ENCODE results near the gene SPATA6L.

Gene SPATA6L

DNA sequence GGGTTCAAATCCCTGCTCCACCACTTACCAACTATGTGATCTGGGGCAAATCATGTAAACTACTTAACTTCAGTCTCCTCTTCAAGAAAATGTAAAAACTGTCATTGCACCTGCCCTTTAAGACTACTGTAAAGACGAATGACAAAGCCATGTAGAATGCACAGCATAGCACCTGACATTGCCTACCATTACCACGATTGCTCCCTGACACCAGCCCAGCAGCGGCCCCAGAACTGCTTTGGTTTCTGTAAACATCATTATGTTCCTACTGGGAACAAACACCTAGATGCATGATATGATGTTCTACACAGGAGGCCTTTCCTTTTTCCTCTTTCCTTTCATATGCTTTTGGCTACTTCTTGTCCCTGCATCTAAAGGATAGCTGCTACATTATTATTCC is 27.3 kb downstream of the SPATA6L start:
- no peak for DNase-seq (ENCODE audit: extremely low read depth, low read depth)
- TF ChIP-seq, protein P1, sequence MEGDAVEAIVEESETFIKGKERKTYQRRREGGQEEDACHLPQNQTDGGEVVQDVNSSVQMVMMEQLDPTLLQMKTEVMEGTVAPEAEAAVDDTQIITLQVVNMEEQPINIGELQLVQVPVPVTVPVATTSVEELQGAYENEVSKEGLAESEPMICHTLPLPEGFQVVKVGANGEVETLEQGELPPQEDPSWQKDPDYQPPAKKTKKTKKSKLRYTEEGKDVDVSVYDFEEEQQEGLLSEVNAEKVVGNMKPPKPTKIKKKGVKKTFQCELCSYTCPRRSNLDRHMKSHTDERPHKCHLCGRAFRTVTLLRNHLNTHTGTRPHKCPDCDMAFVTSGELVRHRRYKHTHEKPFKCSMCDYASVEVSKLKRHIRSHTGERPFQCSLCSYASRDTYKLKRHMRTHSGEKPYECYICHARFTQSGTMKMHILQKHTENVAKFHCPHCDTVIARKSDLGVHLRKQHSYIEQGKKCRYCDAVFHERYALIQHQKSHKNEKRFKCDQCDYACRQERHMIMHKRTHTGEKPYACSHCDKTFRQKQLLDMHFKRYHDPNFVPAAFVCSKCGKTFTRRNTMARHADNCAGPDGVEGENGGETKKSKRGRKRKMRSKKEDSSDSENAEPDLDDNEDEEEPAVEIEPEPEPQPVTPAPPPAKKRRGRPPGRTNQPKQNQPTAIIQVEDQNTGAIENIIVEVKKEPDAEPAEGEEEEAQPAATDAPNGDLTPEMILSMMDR (IDR thresholded peaks at IDR 0.05; ENCODE audit: low read depth, low read length) = no peak

DNA sequence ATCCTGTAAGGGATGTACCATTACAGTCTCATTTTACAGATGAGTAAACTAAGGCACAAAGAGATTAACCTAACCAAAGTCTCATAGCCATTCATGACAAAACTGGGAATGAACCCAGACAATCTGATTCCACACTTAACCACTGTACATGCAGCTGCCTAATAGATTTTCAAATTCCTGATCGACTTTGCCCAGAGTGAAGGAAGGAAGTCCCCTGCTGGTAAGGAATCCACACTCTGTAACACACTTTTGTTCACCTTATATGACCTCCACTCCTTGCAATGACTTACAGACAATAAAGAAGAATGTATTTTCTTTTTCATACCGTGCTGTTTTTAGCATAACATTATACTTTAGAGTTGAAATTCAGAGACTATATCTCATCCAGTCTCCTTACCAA is 35.4 kb downstream of the SPATA6L start:
- TF ChIP-seq, protein P1 (IDR thresholded peaks at IDR 0.05; ENCODE audit: low read depth, low read length) = no peak; the same call in none of the 2 replicates
- DNase-seq (ENCODE audit: extremely low read depth, low read depth) = no peak

DNA sequence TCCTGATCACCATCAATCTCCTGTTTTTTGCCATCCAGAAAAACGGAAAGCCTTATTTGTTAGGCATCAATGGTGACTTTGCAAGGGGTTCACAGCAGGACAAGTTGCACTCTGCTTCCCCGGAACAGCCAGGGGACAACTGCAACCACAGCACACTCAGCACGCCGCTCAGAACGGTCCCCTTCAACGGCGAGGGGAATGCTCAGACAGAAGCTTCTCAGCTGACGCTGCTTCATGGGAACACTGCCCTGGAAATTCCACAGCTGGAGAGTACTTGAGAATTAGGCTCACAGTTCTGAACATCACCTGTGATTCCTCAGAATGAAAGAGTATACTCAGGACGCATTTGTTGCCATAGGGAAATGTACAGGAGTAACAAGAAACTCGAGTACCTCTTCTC is 44.3 kb downstream of the SPATA6L start:
- TF ChIP-seq, protein P1 (IDR thresholded peaks at IDR 0.05; ENCODE audit: low read depth, low read length) = no peak
- DNase-seq (ENCODE audit: extremely low read depth, low read depth) = no peak

DNA sequence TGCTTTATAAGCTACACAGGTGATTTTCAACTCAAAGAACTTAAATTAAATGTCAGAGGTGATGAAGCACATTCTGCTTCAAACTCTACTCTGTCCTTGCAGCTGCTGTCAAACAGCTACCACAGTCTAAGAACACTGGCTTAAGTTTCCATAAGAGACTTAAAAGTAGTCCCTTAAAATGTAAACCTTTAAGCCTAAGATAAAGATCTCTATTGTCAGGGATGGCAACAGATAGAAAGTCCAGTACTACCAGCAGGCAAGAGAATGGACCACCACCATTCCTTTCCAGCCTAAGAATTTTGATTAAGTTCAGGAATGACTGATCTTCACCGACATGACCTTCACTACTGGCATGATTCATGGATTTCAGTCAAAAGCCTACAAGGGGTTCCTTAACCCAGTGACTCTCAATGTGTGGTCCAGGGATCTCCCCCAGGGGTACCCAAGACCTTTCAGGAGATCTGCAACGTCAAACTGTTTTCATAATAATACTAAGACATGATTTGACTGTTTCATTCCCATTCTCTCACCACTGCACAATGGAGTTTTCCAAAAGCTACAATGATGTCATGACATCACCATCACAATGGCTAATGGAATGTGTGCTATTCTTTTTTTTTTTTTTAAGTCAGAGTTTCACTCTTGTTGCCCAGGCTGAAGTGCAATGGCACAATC is 45.3 kb downstream of the SPATA6L start:
- DNase-seq (ENCODE audit: extremely low read depth, low read depth) = no peak
- TF ChIP-seq, protein P1 (IDR thresholded peaks at IDR 0.05; ENCODE audit: low read depth, low read length) = no peak

DNA sequence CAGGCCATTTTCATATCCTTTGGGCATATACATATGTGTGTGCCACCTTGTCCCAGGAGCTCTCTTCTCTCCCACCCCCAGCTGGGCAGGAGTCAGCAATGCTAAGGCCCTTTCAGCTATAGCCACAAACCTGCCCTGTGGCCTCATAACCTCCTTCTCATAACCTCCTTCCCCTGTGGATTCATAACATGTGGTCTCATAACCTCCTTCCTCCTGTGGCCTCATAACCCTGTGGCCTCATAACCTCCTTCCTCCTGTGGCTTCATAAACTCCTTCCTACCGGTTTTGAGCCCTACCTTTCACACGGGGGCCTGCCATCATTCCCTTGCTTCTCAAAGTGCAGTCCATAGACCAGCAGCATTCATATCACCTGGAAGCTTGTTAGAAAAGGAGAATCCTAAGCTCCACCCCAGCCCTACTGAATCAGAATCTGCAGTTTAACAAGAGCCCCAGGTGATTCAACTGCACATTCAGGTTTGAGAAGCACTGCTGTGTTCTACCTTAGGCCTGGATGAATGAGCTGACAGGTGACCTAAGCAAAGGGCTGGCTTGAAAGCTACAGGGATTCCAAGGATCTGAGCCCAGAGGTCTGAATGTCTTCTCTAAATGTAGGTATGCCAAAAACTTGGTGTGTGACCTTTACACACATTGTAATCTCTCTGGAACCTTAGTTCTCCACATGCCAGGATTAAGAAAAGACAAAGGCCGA is 46.1 kb downstream of the SPATA6L start:
- DNase-seq (ENCODE audit: extremely low read depth, low read depth) = no peak
- TF ChIP-seq, protein P1 (IDR thresholded peaks at IDR 0.05; ENCODE audit: low read depth, low read length) = no peak

DNA sequence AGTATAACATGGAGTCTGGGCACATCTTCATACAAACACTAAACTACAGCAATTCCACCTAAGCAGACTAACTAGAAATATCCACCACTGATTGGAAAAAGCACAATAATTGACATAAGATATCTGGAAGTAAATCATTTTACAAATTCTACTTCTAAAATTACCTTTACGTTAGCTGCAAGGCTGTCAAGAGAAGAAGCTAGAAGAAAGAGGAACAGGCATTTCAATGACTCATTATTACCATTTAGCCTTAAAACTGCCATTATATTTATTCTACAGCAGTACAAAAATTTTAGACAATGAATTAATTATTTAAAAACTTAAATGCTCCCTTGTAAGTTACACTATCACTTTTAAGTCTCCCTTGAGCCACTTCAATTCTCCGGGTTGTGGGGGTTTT is 47.6 kb downstream of the SPATA6L start:
- DNase-seq (ENCODE audit: extremely low read depth, low read depth) = no peak
- TF ChIP-seq, protein P1 (IDR thresholded peaks at IDR 0.05; ENCODE audit: low read depth, low read length) = no peak

DNA sequence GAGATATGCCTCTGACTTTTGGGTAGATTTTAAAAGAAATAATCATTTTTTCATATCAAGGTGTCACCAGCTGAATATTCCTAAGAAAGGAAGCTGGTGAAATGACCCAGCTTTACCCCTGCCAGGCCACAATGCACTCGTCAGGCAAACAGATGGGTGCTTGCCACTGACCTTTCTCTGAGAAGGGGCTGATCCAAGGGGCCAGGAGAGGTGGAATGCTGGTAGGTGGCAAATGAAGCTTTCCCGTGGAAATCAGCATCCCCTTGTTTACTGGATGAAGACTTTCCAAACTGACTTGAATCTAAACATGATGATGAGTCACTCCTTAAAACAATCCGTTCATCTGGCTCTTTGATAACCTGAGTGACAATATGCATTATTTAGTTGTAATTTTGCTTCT is 48.5 kb downstream of the SPATA6L start:
- DNase-seq (ENCODE audit: extremely low read depth, low read depth) = no peak
- TF ChIP-seq, protein P1 (IDR thresholded peaks at IDR 0.05; ENCODE audit: low read depth, low read length) = no peak

Measured in AG09319 (cell line).